ENCODE measurements around the gene TCIRG1.

The TCIRG1 gene

GRCh38 chr11:68036717-68037239, 2.0 kb upstream of the TCIRG1 start:
- DNase-seq = peak; percentile 94 to 98

- peak in 1 of 2 donors; percentile 27 for DNase-seq
Measured at GRCh38 chr11:68037411-68038225, 1.2 kb upstream of the TCIRG1 start.

- DNase-seq = no peak
Measured at GRCh38 chr11:68038226-68038717, 553 bp upstream of the TCIRG1 start.

- peak in 1 of 2 donors; percentile 36 for DNase-seq
Measured at GRCh38 chr11:68039526-68040086, 781 bp downstream of the TCIRG1 start.

- peak; percentile 68 to 75 for DNase-seq
Measured at GRCh38 chr11:68040101-68040956, 1.5 kb downstream of the TCIRG1 start.

GRCh38 chr11:68040957-68041591, 2.2 kb downstream of the TCIRG1 start:
- DNase-seq = no peak

GRCh38 chr11:68041617-68042218, 2.9 kb downstream of the TCIRG1 start:
- no peak for DNase-seq

- DNase-seq = no peak
Measured at GRCh38 chr11:68042219-68043028, 3.6 kb downstream of the TCIRG1 start.

- DNase-seq = peak in 1 of 2 donors; percentile 26
Measured at GRCh38 chr11:68043029-68043348, 4.2 kb downstream of the TCIRG1 start.

GRCh38 chr11:68043349-68044144, 4.7 kb downstream of the TCIRG1 start:
- DNase-seq = peak; percentile 39 to 76

- no peak for DNase-seq
Measured at GRCh38 chr11:68044145-68044813, 5.5 kb downstream of the TCIRG1 start.

GRCh38 chr11:68044898-68045351, 6.1 kb downstream of the TCIRG1 start:
- DNase-seq = no peak

GRCh38 chr11:68047437-68048290, 8.8 kb downstream of the TCIRG1 start:
- DNase-seq = no peak

- no peak for DNase-seq
Measured at GRCh38 chr11:68048681-68049508, 10.1 kb downstream of the TCIRG1 start.

GRCh38 chr11:68049509-68050370, 10.9 kb downstream of the TCIRG1 start:
- DNase-seq = no peak

- DNase-seq = no peak
Measured at GRCh38 chr11:68050371-68050841, 11.6 kb downstream of the TCIRG1 start.
